ENCODE measurements around the gene SMC3. TPM values are rescaled to one million over a fixed set of nuclear protein-coding genes. Genes with fewer than 3 reads are reported as not detected.
A peak's percentile ranks its signal among the peaks of the same experiment; 100 is the strongest.
"Not testable (repeated sequence)": the region's sequence is repeated elsewhere in the genome, so short reads cannot be mapped to it uniquely, and the experiment has no call there.

SMC3 gene
- total RNA-seq, 2 donors from 2014 or later: 23.8 to 24.4 TPM

- ATAC-seq (no peak), DNase-seq (no peak)
- intact Hi-C loops (cut with DNase I): loop anchor here in 1 of 2 donors (5.0 to 10.0 kb wide), 2 partner anchors 134 to 281 kb away; no protein-coding TSS in a partner anchor
These were observed 46.0 kb downstream of the SMC3 start for GRCh38 chr10:110613341-110613995.

DNA sequence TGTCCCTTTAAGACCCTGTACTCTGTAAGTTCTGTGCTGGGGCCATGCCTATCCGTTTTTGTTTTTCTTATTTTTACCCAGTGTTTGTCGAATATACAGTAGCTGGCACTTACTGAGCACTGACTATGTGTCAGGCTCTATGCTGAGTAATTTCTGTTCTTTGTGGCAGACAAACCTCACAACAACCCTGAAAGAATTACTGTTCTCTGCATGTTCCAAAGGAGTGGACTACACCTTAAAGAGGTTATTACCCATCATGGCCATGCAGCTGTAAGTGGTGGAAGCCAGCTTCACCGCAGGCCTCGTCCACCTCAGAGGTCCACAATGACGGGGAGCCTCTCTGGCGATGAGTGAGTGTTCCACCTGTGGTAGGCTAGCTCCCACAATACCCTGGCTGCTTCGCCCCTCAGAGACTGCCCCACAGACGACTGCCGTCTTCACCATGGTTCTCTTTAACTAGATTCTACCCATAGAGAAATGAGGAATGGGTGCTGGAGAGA, 46.6 kb downstream of the SMC3 start:
- ATAC-seq (no peak), DNase-seq (no peak)
- intact Hi-C loops (cut with DNase I): loop anchor here in 1 of 2 donors (5.0 to 10.0 kb wide), 2 partner anchors 133 to 281 kb away; no protein-coding TSS in a partner anchor

DNA sequence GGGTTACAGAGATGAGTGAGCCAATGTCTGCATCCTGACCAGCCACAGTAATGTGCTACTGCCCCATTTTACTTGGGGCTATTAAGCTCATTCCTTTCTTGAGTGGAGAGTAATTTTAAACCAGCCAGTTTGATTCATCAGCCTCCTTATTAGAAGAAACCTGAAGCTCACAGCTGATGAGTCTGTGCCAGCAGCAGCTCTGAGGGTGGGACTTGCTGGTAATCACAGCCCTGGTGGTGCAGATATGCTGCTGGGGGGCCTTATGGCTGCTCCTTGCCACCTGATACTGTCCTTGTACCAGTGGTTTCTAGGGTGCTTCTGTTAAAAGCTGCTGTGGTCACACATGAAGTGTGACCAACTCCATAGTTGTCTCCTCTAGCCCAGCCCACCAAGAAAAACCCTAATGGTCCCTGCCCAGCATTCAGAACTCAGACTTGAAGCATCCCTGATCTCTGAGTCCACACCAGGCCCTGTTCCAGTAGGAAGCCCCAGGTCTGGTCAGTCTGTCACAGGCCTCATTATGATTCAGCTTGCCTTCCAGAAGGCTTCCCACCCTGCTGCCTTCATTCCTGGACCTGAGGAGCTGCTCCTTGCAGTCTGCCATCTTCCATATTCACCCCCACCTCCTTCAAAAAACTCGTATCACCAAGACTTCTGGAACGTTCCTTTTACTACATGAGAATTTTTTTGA, 47.7 kb downstream of the SMC3 start:
- no peak for ATAC-seq
- intact Hi-C loops (cut with DNase I): loop anchor here in 1 of 2 donors (10.0 kb wide), 1 partner anchor 280 kb away; no protein-coding TSS in a partner anchor

GRCh38 chr10:110616493-110617033, 49.1 kb downstream of the SMC3 start:
- DNase-seq (no peak), ATAC-seq (no peak)
- intact Hi-C loops (cut with DNase I): loop anchor here in 1 of 2 donors (10.0 kb wide), 1 partner anchor 278 kb away; no protein-coding TSS in a partner anchor

More for the DNA sequence above, 47.7 kb downstream of the SMC3 start:
- no peak for DNase-seq

GRCh38 chr10:110617425-110618229, 50.1 kb downstream of the SMC3 start:
- DNase-seq (no peak), ATAC-seq (no peak)
- intact Hi-C loops (cut with DNase I): loop anchor here in 1 of 2 donors (10.0 kb wide), 1 partner anchor 277 kb away; no protein-coding TSS in a partner anchor

- intact Hi-C loops (cut with DNase I): loop anchor here in 1 of 2 donors (10.0 kb wide), 1 partner anchor 277 kb away; no protein-coding TSS in a partner anchor
- no peak for ATAC-seq
- DNase-seq: no peak
These were observed 50.7 kb downstream of the SMC3 start for GRCh38 chr10:110618230-110618610.

GRCh38 chr10:110619514-110620397, 52.3 kb downstream of the SMC3 start:
- intact Hi-C loops (cut with DNase I): loop anchor here in 1 of 2 donors (10.0 kb wide), 1 partner anchor 275 kb away; no protein-coding TSS in a partner anchor
- no peak for ATAC-seq
- no peak for DNase-seq

DNA sequence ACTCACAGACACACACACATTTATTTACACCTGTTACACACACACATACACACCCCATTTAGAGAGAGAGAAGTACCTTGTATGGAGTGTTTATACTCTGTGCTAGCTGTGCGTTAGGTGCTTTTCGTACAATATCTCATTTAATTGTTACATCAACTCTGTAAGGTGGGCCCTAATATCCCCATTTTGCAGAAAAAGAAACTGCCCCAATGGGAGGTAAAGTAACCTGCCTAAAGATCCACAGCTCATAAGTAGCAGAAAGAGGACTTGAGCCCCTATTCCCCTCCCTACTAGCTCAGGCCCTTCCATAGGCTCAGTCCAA, 52.9 kb downstream of the SMC3 start:
- intact Hi-C loops (cut with DNase I): no loop called here
- no peak for DNase-seq
- ATAC-seq: no peak

GRCh38 chr10:110623316-110623715, 55.8 kb downstream of the SMC3 start:
- DNase-seq; intact Hi-C loops (cut with DNase I): not testable (repeated sequence)
- ATAC-seq: peak in 1 of 2 donors; percentile 30

GRCh38 chr10:110625356-110625894, 57.9 kb downstream of the SMC3 start:
- DNase-seq (no peak), ATAC-seq (no peak)
- intact Hi-C loops (cut with DNase I): no loop called here

GRCh38 chr10:110625951-110626855, 58.7 kb downstream of the SMC3 start:
- intact Hi-C loops (cut with DNase I): no loop called here
- DNase-seq (no peak), ATAC-seq (no peak)

DNA sequence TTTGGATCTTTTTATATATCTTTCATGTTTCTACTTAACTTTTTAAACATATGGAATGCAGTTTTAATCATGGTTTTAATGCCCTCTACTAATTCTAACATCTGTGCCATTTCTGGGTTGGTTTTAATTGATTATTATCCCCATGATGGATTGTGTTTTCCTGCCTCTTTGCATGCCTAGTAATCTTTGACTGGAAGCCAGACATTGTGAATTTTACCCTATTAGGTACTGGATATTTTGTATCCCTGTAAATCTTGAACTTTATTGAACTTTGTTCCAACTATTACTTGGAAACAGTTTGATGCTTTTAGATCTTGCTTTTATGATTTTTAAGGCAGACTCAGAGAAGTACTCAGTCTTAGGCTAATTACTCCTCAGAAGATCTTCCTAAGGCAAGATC, 60.7 kb downstream of the SMC3 start:
- ATAC-seq (no peak), DNase-seq (no peak)
- intact Hi-C loops (cut with DNase I): no loop called here

GRCh38 chr10:110629680-110630191, 62.2 kb downstream of the SMC3 start:
- intact Hi-C loops (cut with DNase I): no loop called here
- ATAC-seq: peak; percentile 81 to 85
- no peak for DNase-seq

- intact Hi-C loops (cut with DNase I): no loop called here
- DNase-seq (no peak), ATAC-seq (no peak)
These were observed 64.4 kb downstream of the SMC3 start for GRCh38 chr10:110631934-110632333.

DNA sequence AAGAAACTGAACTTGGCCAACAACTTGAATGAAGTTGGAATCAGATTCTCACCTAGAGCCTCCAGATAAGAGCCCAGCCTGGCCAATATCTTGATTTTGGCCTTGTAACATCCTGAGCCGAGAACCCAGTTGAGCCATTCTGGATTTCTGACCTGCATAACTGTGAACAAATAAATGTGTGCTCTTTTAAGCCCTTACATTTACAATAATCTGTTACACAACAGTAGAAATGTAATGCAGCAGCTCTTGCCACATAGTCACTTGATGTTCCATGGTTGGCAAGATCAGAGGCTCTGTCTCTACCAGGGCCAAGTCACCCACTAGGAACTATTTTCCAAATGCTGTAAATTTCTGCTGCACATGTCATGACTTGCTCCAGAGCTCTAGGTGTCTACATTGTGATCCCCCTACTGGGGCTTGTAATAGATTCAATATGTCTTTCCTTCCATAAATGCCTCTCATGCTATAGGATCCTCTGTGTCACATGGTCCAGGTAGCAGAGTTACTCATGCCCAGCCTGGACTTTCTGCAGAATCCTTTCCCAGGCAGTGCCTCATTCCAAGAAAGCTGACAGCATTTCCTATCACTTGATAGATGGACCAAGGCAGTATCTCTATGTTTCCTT, 65.2 kb downstream of the SMC3 start:
- DNase-seq (no peak), ATAC-seq (no peak)
- intact Hi-C loops (cut with DNase I): no loop called here

- DNase-seq: peak; percentile 72
- ATAC-seq: peak; percentile 67 to 71
- intact Hi-C loops (cut with DNase I): no loop called here
These were observed 67.2 kb downstream of the SMC3 start for GRCh38 chr10:110634527-110635209.

Data from left cardiac atrium (tissue), 4 donors.